Adrenal gland (tissue), 12 donors: ENCODE results near the gene SORBS1. TPM values are rescaled to one million over a fixed set of nuclear protein-coding genes. Genes with fewer than 3 reads are reported as not detected.

Source experiments
- DNase-seq, 7 donors: peaks; one replicate each; pipeline ENCODE4 v3.0.0-alpha.2; 2019 to 2020
- H3K27ac ChIP-seq, 5 donors: fragments of 200-600 bp; sonication (generic) in 4 of 5; 1 replicate in 3 of 5; 2 replicates in 2 of 5; pipeline versions ENCODE4 v1.5.1 to v1.8.0; 2016 to 2020; ENCODE audit warnings: mild to moderate bottlenecking in 1 of 5
- H3K27me3 ChIP-seq: fragments of 200-600 bp; 2 replicates; pipeline ENCODE4 v1.8.0; 2021
- H3K36me3 ChIP-seq, 2 donors: fragments of 200-600 bp; replicated peaks in 1 of 2; 1 replicate in 1 of 2; 2 replicates in 1 of 2; pipeline versions ENCODE4 v1.5.1 to v1.8.0; 2018 to 2022
- H3K4me1 ChIP-seq, 2 donors: fragments of 200-600 bp; replicated peaks in 1 of 2; 1 replicate in 1 of 2; 2 replicates in 1 of 2; pipeline versions ENCODE4 v1.5.1 to v1.8.0; 2018 to 2021
- H3K4me3 ChIP-seq, 4 donors: fragments of 200-600 bp; sonication (generic) in 3 of 4; one replicate each; pipeline ENCODE4 v1.5.1; 2016 to 2018
- H3K9me3 ChIP-seq, 3 donors: fragments of 200-600 bp; sonication (generic) in 1 of 3; replicated peaks in 1 of 3; 1 replicate in 2 of 3; 2 replicates in 1 of 3; pipeline versions ENCODE4 v1.5.1 to v1.8.0; 2016 to 2021
- CTCF ChIP-seq, 6 experiments: fragments of 450-650 bp in 4 of 6; fragments of 200-600 bp in 2 of 6; sonication (generic) in 1 of 6; IDR thresholded peaks; 1 replicate in 5 of 6; 2 replicates in 1 of 6; pipeline versions ENCODE4 v1.5.1 to v1.8.0; 2016 to 2021; ENCODE audit warnings: antibody characterized with exemption in 6 of 6, mild to moderate bottlenecking in 2 of 6, moderate library complexity in 1 of 6
- POLR2A ChIP-seq, 2 donors: fragments of 450-650 bp; IDR thresholded peaks; one replicate each; pipeline ENCODE4 v1.6.1; 2017; ENCODE audit warnings: antibody characterized with exemption in 2 of 2, mild to moderate bottlenecking in 2 of 2, moderate library complexity in 1 of 2
- WGBS, 4 donors: extraction: QIAGEN DNeasy Blood & Tissue Kit in 2 of 4; methylation state at CpG; one replicate each; pipeline versions ENCODE4 v1.1.5 to v1.1.7; 2013 to 2017; 5-methylcytosine and 5-hydroxymethylcytosine counted together
- intact Hi-C, 2 donors: fragments of 100-400 bp; cut with DNase I; formaldehyde crosslinking; loops; one replicate each; pipeline versions ENCODE4 v1.14.1 to v1.15.0; 2022 to 2023
- polyA plus RNA-seq, 3 donors: library from polyadenylated mRNA; stranded (reverse); fragments of 200-250 nt in 2 of 3; fragments of 350-450 nt in 1 of 3; fragmentation: Illumina TruSeq in 1 of 3; extraction: RNeasy Lipid Tissue Mini Kit (QIAGEN cat#74804) in 1 of 3; gene quantifications; one replicate each; pipeline ENCODE4 v1.2.3, GENCODE V29; 2013 to 2014
- total RNA-seq, 9 donors: library from RNA; depleted of rRNA in 4 of 9; stranded (reverse); fragments of >200 nt in 4 of 9; fragments of 120-200 nt in 1 of 9; fragmentation: NEBNext Ultra II Directional in 1 of 9; extraction: Animal tissue kit (Norgen Biotek cat#: 25700) in 1 of 9; gene quantifications; one replicate each; pipeline versions ENCODE4 v1.1.0 to v1.2.4, GENCODE V29; 2013 to 2023
- donor health status: healthy with polysubstance abuse.
- donor health status: Bipolar disorder and iron deficiency.
- donor health status: DM: yes; HTN: yes; CAD: no.
- donor health status: DM: no; HTN: no; CAD: no.
- donor health status: DM: no; HTN: no; CAD: no.
- donor health status: DM: yes; HTN: yes; CAD: no.

SORBS1 gene
- total and polyA plus RNA-seq, 12 donors, result 9.5 to 43.4 (median 19.0) TPM

- intact Hi-C loops, result no loop called here
- no peak for DNase-seq
- no peaks in the 10 kb centered on the region for H3K27me3 ChIP-seq
- WGBS, 4 donors, result 89 to 97% (median 93%) methylated on average over 8 of the region's 8 CpGs
- H3K4me1 ChIP-seq, result peaks cover 3 to 16% of the 10 kb centered on the region in 2 donors
- no peaks in the 10 kb centered on the region for H3K9me3 ChIP-seq
- H3K36me3 ChIP-seq, result no peaks in the 10 kb centered on the region
- H3K27ac ChIP-seq, result no peak overlapping the region
- TF ChIP-seq CTCF (IDR thresholded peaks at IDR 0.05) (no peak), POLR2A (IDR thresholded peaks at IDR 0.05) (no peak)
- H3K4me3 ChIP-seq, result no peak overlapping the region
Observed at GRCh38 chr10:95265572-95265971, 295.6 kb downstream of the SORBS1 start.

- no peak overlapping the region for H3K27ac ChIP-seq
- intact Hi-C loops, result no loop called here
- peaks cover 3 to 16% of the 10 kb centered on the region in 2 donors for H3K4me1 ChIP-seq
- H3K4me3 ChIP-seq, result no peak overlapping the region
- no peaks in the 10 kb centered on the region for H3K27me3 ChIP-seq
- WGBS, 4 donors, result 67 to 89% (median 78%) methylated on average over 5 to 6 of the region's 6 CpGs
- DNase-seq, result no peak
- no peak for TF ChIP-seq POLR2A (IDR thresholded peaks at IDR 0.05)
- no peak for TF ChIP-seq CTCF (IDR thresholded peaks at IDR 0.05)
- peaks cover 0 to under 1% of the 10 kb centered on the region in 2 donors for H3K36me3 ChIP-seq
- no peaks in the 10 kb centered on the region for H3K9me3 ChIP-seq
Observed at GRCh38 chr10:95264227-95265051, 296.7 kb downstream of the SORBS1 start.

GRCh38 chr10:95263864-95264226 is 297.3 kb downstream of the SORBS1 start:
- no peak for DNase-seq
- 80 to 97% (median 90%) methylated on average over 6 to 7 of the region's 7 CpGs for WGBS, 4 donors
- intact Hi-C loops, result no loop called here
- TF ChIP-seq POLR2A (IDR thresholded peaks at IDR 0.05) (no peak), CTCF (IDR thresholded peaks at IDR 0.05) (no peak)
- Histone ChIP-seq H3K4me3 (no peak overlapping the region), H3K27me3 (no peaks in the 10 kb centered on the region), H3K9me3 (no peaks in the 10 kb centered on the region), H3K27ac (no peak overlapping the region), H3K36me3 (peaks cover 0 to 6% of the 10 kb centered on the region in 2 donors), H3K4me1 (peaks cover 3 to 16% of the 10 kb centered on the region in 2 donors)

- no peak for DNase-seq
- Histone ChIP-seq H3K9me3 (no peaks in the 10 kb centered on the region), H3K4me1 (peaks cover 1 to 16% of the 10 kb centered on the region in 2 donors), H3K27me3 (no peaks in the 10 kb centered on the region), H3K27ac (no peak overlapping the region), H3K36me3 (peaks cover 0 to 6% of the 10 kb centered on the region in 2 donors), H3K4me3 (no peak overlapping the region)
- intact Hi-C loops, result no loop called here
- WGBS, 4 donors, result 67 to 75% (median 71%) methylated on average over 5 of the region's 5 CpGs
- TF ChIP-seq CTCF (IDR thresholded peaks at IDR 0.05), result no peak
- no peak for TF ChIP-seq POLR2A (IDR thresholded peaks at IDR 0.05)
Observed at GRCh38 chr10:95262763-95263518, 298.2 kb downstream of the SORBS1 start.
